ENCODE data around the gene HTR3C.

Gene HTR3C

GRCh38 chr3:184011230-184011876, 41.5 kb upstream of the HTR3C start:
- DNase-seq (ENCODE audit: low read depth): no peak
- in situ Hi-C loops (cut with HindIII; ENCODE audit: low sequenced_read_pairs): loop anchor here (10.0 kb wide), 1 partner anchor 117 kb away; no protein-coding TSS in a partner anchor
- TF ChIP-seq, protein P1, sequence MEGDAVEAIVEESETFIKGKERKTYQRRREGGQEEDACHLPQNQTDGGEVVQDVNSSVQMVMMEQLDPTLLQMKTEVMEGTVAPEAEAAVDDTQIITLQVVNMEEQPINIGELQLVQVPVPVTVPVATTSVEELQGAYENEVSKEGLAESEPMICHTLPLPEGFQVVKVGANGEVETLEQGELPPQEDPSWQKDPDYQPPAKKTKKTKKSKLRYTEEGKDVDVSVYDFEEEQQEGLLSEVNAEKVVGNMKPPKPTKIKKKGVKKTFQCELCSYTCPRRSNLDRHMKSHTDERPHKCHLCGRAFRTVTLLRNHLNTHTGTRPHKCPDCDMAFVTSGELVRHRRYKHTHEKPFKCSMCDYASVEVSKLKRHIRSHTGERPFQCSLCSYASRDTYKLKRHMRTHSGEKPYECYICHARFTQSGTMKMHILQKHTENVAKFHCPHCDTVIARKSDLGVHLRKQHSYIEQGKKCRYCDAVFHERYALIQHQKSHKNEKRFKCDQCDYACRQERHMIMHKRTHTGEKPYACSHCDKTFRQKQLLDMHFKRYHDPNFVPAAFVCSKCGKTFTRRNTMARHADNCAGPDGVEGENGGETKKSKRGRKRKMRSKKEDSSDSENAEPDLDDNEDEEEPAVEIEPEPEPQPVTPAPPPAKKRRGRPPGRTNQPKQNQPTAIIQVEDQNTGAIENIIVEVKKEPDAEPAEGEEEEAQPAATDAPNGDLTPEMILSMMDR (IDR thresholded peaks at IDR 0.05; ENCODE audit: low read depth, low read length, missing control alignments): no peak
- H3K4me3 ChIP-seq (ENCODE audit: low read depth, low read length): no peak overlapping the region

DNA sequence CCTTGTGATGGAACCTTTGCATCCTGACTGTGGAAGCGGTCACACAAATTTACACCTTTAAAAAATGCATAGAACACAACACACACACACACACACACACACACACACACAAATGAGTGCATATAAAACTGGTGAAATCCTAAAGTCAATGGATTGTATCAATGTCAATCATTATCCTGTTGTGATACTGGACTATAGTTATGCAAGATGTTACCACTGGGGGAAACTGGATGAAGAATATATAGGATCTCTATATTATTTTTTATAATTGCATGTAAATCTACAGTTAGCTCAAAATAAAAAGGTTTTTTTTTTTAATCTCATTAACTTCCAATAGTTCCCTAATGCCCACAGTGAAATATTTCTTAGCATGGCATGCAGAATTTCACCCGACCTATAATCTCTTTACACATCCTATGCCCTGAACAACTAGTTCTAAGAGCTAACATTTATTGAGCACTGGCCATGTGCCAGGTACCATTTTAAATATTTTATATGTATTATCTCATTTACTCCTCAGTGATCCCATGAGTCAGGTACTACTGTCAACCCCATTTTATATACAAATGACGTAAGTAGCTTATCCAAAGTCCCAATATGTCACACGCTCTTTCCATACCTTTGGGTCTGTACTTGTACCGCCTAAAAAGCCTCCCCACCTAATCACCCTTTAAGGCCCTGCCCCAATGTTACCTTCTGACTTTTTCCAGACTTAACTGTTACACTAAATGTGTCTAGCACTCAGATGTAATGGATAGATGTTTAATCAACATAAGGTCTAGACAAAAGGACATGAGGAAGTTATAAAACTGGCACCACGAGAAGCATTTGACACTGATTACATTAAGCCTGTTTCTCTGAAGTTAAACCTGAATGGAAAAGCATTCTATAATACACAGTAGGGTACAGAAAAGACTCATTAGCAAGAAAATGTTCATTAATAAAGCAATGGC, 40.6 kb upstream of the HTR3C start:
- H3K4me3 ChIP-seq (ENCODE audit: low read depth, low read length): no peak overlapping the region
- TF ChIP-seq, protein P1 (IDR thresholded peaks at IDR 0.05; ENCODE audit: low read depth, low read length, missing control alignments): no peak
- in situ Hi-C loops (cut with HindIII; ENCODE audit: low sequenced_read_pairs): loop anchor here (10.0 kb wide), 1 partner anchor 117 kb away; no protein-coding TSS in a partner anchor
- no peak for DNase-seq (ENCODE audit: low read depth)

GRCh38 chr3:184015381-184016019, 37.3 kb upstream of the HTR3C start:
- no peak overlapping the region for H3K4me3 ChIP-seq (ENCODE audit: low read depth, low read length)
- no peak for DNase-seq (ENCODE audit: low read depth)
- in situ Hi-C loops (cut with HindIII; ENCODE audit: low sequenced_read_pairs): loop anchor here (10.0 kb wide), 1 partner anchor 121 kb away; no protein-coding TSS in a partner anchor
- TF ChIP-seq, protein P1 (IDR thresholded peaks at IDR 0.05; ENCODE audit: low read depth, low read length, missing control alignments): no peak

GRCh38 chr3:184016169-184016570, 36.7 kb upstream of the HTR3C start:
- TF ChIP-seq, protein P1 (IDR thresholded peaks at IDR 0.05; ENCODE audit: low read depth, low read length, missing control alignments): no peak
- H3K4me3 ChIP-seq (ENCODE audit: low read depth, low read length): no peak overlapping the region
- in situ Hi-C loops (cut with HindIII; ENCODE audit: low sequenced_read_pairs): loop anchor here (10.0 kb wide), 1 partner anchor 121 kb away; no protein-coding TSS in a partner anchor

GRCh38 chr3:184016811-184017671, 35.8 kb upstream of the HTR3C start:
- no peak for DNase-seq (ENCODE audit: low read depth)
- TF ChIP-seq, protein P1 (IDR thresholded peaks at IDR 0.05; ENCODE audit: low read depth, low read length, missing control alignments): peak; percentile 64
- H3K4me3 ChIP-seq (ENCODE audit: low read depth, low read length): peak overlapping the region; percentile 98
- in situ Hi-C loops (cut with HindIII; ENCODE audit: low sequenced_read_pairs): loop anchor here (10.0 kb wide), 1 partner anchor 122 kb away; no protein-coding TSS in a partner anchor

More at GRCh38 chr3:184016169-184016570, 36.7 kb upstream of the HTR3C start:
- no peak for DNase-seq (ENCODE audit: low read depth)
